Memory B cell (primary cell): Measurements from ENCODE around the gene RFC1.
"Not testable (repeated sequence)": the region's sequence is repeated elsewhere in the genome, so short reads cannot be mapped to it uniquely, and the experiment has no call there.

Source experiments
- ATAC-seq: fragments of 150-1000 bp; cut with Tn5 transposase; 2 replicates; pipeline ENCODE4 v1.10.0; 2021; ENCODE audit warnings: low read depth, mild to moderate bottlenecking, moderate library complexity
- DNase-seq, 2 donors: peaks; one replicate each; pipeline ENCODE4 v3.0.0; 2022; ENCODE audit warnings: low spot score in 2 of 2
- H3K27ac Mint-ChIP-seq: one replicate; pipeline ENCODE4 v1.8.0; 2022; ENCODE audit warnings: mild to moderate bottlenecking, moderate library complexity, mixed read lengths
- H3K27me3 Mint-ChIP-seq: one replicate; pipeline ENCODE4 v1.8.0; 2022; ENCODE audit warnings: mixed read lengths
- H3K36me3 Mint-ChIP-seq: one replicate; pipeline ENCODE4 v1.8.0; 2022; ENCODE audit warnings: mild to moderate bottlenecking, mixed read lengths
- H3K4me1 Mint-ChIP-seq: one replicate; pipeline ENCODE4 v1.8.0; 2022; ENCODE audit warnings: mixed read lengths
- H3K4me3 Mint-ChIP-seq: one replicate; pipeline ENCODE4 v1.8.0; 2022; ENCODE audit warnings: mild to moderate bottlenecking, moderate library complexity, mixed read lengths
- H3K9me3 Mint-ChIP-seq: one replicate; pipeline ENCODE4 v1.8.0; 2022; ENCODE audit warnings: mixed read lengths

Gene RFC1

GRCh38 chr4:39277661-39278060 lies 88.5 kb downstream of the RFC1 start:
- DNase-seq, H3K4me3 Mint-ChIP-seq, ATAC-seq, H3K27ac Mint-ChIP-seq, H3K4me1 Mint-ChIP-seq, H3K9me3 Mint-ChIP-seq, H3K27me3 Mint-ChIP-seq: not testable (repeated sequence)
- H3K36me3 Mint-ChIP-seq, result peaks cover 21% of the 10 kb centered on the region

DNA sequence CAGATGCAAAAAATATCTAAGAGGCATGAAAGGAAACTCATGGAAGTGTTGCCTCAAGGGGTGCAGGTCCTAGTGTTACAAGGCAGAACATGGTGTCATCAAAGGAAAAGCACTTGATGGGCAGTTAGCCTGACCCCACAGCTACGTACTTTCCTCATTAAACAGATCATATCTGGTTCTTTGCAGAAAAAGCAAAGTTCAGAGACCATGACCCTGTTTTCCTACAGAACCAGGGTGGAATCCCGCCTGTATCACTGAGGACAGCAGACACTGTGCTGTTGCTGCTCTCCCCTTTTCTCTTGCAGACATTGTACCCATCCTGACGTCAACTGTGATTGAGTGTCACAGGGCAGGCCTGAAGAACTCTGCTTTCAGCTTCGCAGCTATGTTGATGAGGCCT lies 91.7 kb downstream of the RFC1 start:
- H3K9me3 Mint-ChIP-seq, result no peaks in the 10 kb centered on the region
- H3K4me1 Mint-ChIP-seq, result no peaks in the 10 kb centered on the region
- H3K4me3 Mint-ChIP-seq, result no peak overlapping the region
- H3K27me3 Mint-ChIP-seq, result no peaks in the 10 kb centered on the region
- DNase-seq (no peak), ATAC-seq (no peak)
- H3K27ac Mint-ChIP-seq, result no peak overlapping the region
- H3K36me3 Mint-ChIP-seq, result peaks cover 30% of the 10 kb centered on the region

DNA sequence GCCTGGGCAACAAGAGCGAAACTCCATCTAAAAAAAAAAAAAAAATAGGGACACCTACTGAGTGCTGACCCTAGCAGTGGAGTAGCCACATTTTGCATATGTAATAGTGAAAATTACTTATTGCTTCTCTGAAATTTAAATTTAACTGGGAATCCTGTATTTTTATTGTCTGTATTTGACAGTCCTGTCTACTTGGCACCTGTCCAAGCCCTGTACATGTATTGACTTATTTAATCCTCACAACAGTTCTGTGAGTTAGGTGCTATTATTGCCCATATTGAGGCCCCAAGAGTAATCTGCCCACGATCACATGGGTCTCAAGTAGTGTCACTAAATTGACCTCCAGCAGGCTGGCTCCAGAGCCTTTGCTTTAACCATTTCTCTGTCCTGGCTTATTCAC lies 102.3 kb downstream of the RFC1 start:
- Mint-ChIP-seq H3K4me1 (no peaks in the 10 kb centered on the region), H3K9me3 (no peaks in the 10 kb centered on the region), H3K36me3 (peaks cover 27% of the 10 kb centered on the region), H3K27me3 (no peaks in the 10 kb centered on the region), H3K4me3 (no peak overlapping the region), H3K27ac (no peak overlapping the region)
- DNase-seq (no peak), ATAC-seq (no peak)

DNA sequence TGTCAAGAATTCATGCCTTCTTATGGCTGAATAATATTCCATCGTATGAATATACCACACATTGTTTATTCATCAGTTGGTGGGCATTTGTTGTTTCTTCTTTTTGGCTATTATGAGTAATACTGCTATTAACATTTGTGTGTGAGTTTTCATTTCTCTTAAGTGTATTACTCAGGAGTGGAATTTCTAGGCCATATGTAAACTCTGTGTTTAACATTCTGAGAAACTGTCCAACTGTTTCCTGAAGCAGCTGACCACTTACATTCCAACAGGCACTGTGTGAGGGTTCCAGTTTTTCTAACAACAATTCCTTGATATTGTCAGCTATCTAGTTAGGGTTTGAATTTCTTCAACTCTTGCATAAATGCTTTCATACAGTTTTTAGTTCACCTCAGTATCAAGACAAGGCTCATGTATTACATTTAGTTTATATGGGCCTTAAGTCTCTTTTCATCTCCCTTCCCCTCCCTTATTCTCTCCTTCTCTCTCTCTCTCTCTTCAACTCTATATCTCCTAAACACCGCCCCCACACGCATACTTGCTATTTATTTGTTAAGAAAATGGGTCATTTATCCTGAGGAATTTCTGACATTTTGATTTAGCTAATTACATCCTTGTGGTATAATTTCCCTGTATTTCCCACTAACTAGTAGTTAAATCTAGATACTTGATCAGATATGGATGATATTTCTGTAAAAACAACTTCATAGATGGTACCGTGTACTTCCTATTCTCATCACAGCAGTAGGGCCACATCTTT lies 106.4 kb downstream of the RFC1 start:
- Mint-ChIP-seq H3K27me3 (no peaks in the 10 kb centered on the region), H3K9me3 (no peaks in the 10 kb centered on the region), H3K4me3 (no peak overlapping the region), H3K36me3 (peaks cover 26% of the 10 kb centered on the region), H3K27ac (no peak overlapping the region), H3K4me1 (no peaks in the 10 kb centered on the region)
- ATAC-seq (no peak), DNase-seq (no peak)

GRCh38 chr4:39256436-39256835 lies 109.7 kb downstream of the RFC1 start:
- no peak for DNase-seq
- ATAC-seq, result no peak
- peaks cover 18% of the 10 kb centered on the region for H3K36me3 Mint-ChIP-seq
- H3K27ac Mint-ChIP-seq, result no peak overlapping the region
- H3K27me3 Mint-ChIP-seq, result no peaks in the 10 kb centered on the region
- H3K4me1 Mint-ChIP-seq, result no peaks in the 10 kb centered on the region
- H3K4me3 Mint-ChIP-seq, result no peak overlapping the region
- H3K9me3 Mint-ChIP-seq, result no peaks in the 10 kb centered on the region

DNA sequence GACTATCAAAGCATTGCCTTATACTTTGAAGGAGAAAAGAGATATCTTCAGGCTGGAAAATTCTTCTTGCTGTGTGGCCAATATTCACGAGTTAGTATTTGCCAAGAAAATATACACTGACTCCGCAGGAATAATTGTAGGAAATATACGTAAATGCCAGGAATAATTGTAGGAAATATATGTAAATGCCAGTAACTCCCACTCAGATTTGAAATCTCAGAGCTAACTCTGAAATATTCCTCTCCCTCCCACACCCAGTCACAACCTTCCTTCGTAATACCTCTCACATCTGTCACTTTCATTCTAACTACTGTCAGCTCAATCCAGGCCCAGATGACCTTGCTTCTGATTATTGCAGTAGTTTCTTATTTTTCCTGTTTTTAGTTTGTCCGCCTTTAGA lies 110.3 kb downstream of the RFC1 start:
- DNase-seq (no peak), ATAC-seq (no peak)
- Mint-ChIP-seq H3K4me3 (no peak overlapping the region), H3K9me3 (no peaks in the 10 kb centered on the region), H3K27me3 (no peaks in the 10 kb centered on the region), H3K36me3 (peaks cover 14% of the 10 kb centered on the region), H3K4me1 (no peaks in the 10 kb centered on the region), H3K27ac (no peak overlapping the region)

DNA sequence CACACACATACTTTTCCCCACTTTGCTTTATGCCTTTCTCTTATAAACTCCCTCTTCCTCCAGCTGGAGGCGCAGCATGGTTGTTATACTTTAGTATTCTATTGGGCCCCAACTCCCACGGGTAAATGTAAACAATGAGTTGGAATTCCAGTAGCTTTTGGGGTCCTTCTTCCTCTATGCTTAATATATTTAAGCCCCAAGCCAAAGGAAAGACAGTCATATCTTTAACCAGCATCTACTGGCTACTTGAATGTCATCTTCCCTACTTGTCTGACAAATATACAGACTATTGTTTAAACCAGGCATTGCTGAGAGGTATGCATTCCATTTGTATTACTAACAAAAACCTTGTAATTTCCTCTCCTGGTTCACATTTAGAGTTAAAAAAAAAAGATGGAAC lies 110.9 kb downstream of the RFC1 start:
- H3K27ac Mint-ChIP-seq, result no peak overlapping the region
- no peaks in the 10 kb centered on the region for H3K4me1 Mint-ChIP-seq
- H3K36me3 Mint-ChIP-seq, result peaks cover 14% of the 10 kb centered on the region
- no peaks in the 10 kb centered on the region for H3K9me3 Mint-ChIP-seq
- no peak for DNase-seq
- no peak for ATAC-seq
- H3K27me3 Mint-ChIP-seq, result no peaks in the 10 kb centered on the region
- no peak overlapping the region for H3K4me3 Mint-ChIP-seq

GRCh38 chr4:39243462-39243861 lies 122.7 kb downstream of the RFC1 start:
- ATAC-seq (no peak), DNase-seq (no peak)
- Mint-ChIP-seq H3K27ac (no peak overlapping the region), H3K4me1 (no peaks in the 10 kb centered on the region), H3K4me3 (no peak overlapping the region), H3K27me3 (no peaks in the 10 kb centered on the region), H3K9me3 (peaks cover 3% of the 10 kb centered on the region), H3K36me3 (peaks cover 9% of the 10 kb centered on the region)
